HG03571 (cell line): ENCODE measurements around the gene RXFP3.

Experiments
- ATAC-seq: cut with Tn5 transposase; IDR thresholded peaks from one replicate; pipeline ENCODE4 v1.9.1; 2021; ENCODE audit not compliant: unreplicated experiment

Gene RXFP3

GRCh38 chr5:33980030-33980429, 43.8 kb downstream of the RXFP3 start:
- ATAC-seq, result no peak

- ATAC-seq, result no peak
Measured at GRCh38 chr5:33981408-33982162, 45.4 kb downstream of the RXFP3 start.

- ATAC-seq, result no peak
Measured at GRCh38 chr5:33984178-33984577, 48.0 kb downstream of the RXFP3 start.

- no peak for ATAC-seq
Measured at GRCh38 chr5:33984671-33985124, 48.5 kb downstream of the RXFP3 start, which contains the start of gene SLC45A2. TSS of gene SLC45A2 (minus strand) at chr5:33984693. CDS start at chr5:33984583, 110 bp downstream.

GRCh38 chr5:33985447-33985846, 49.3 kb downstream of the RXFP3 start:
- no peak for ATAC-seq
